ENCODE data around the gene IKZF3.
"Not testable (repeated sequence)": the region's sequence is repeated elsewhere in the genome, so short reads cannot be mapped to it uniquely, and the experiment has no call there.

Gene IKZF3

DNA sequence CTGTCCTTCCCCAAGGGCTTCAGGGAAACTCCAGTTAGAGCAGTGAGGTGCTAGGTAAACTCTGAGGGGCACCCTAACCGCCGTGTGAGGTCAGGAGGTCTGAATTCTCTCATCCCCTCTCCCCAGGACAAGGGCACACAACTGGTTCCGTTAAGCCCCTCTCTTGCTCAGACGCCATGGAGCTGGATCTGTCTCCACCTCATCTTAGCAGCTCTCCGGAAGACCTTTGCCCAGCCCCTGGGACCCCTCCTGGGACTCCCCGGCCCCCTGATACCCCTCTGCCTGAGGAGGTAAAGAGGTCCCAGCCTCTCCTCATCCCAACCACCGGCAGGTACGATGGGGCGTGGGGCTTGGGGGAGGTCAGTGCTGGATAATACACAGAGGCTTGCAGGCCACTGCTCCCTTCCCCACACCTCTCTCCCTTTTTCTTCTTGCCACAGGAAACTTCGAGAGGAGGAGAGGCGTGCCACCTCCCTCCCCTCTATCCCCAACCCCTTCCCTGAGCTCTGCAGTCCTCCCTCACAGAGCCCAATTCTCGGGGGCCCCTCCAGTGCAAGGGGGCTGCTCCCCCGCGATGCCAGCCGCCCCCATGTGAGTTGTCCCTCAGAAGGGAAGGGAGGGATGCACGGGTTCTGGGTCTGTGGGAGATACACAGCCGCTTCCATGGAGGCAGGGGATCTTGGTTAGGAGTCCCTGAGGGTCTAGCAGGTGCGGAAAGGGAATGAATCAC, 121.8 kb downstream of the IKZF3 start:
- DNase-seq, result no peak

DNA sequence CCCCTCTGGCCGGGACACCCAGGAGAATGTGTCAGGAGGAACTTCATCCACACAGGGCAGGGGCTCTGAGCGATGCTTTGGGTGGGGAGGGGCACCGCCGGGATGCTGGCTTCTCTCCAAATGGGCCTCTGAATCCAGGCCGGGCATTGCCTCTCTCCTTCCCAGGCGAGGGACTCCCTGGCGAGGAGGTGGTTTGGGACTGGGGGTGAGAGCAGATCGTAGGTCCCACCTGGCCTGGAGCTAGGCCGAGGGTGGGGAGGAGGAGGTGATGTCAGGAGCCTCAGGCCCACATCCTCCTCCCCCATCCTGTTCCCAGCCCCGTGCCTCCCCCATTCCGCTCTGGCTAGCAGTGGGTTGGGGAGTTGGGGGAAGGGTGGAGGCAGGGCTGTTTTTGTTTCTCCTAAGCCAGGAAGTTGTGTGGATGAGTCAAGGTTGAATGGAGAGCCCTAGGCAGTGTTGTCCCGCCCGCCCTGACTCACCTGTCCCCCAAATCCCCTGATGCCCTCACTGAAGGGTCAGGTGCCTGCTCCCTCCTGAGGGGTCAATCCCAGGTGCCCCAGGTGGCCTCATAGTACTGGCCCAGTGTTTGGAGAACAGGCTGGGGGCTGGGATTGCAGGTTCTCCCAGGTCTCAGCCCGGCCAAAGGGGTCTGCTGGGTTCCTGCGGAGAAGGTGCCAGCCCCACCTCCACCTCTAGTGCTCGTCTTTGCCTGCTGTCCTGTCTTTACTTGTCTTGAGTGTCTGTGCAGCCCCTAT, 123.6 kb downstream of the IKZF3 start:
- no peak for DNase-seq

DNA sequence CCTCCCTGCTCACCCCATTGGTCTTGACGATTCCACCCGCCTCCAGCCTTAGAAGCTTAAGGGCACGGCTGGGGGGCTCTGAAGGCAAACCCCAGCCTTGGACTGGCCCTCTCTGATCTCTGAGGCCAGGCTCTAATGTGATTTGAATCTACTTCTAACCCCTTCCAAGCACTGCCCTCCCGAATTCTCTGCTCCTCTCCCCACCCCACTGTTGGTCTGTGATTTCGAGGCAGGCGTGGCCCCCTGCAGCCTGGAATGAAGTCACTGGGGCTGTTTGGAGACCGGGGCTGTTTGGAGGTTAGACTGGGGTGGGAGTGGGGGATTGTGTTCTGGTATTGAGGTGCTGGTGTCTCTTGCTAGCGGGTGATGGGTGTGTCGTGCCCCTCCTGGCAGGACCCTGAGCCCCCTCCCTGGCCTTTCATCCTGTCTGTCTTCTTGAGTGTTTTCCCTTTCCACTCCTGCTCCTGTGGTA, 124.2 kb downstream of the IKZF3 start:
- DNase-seq, result no peak

DNA sequence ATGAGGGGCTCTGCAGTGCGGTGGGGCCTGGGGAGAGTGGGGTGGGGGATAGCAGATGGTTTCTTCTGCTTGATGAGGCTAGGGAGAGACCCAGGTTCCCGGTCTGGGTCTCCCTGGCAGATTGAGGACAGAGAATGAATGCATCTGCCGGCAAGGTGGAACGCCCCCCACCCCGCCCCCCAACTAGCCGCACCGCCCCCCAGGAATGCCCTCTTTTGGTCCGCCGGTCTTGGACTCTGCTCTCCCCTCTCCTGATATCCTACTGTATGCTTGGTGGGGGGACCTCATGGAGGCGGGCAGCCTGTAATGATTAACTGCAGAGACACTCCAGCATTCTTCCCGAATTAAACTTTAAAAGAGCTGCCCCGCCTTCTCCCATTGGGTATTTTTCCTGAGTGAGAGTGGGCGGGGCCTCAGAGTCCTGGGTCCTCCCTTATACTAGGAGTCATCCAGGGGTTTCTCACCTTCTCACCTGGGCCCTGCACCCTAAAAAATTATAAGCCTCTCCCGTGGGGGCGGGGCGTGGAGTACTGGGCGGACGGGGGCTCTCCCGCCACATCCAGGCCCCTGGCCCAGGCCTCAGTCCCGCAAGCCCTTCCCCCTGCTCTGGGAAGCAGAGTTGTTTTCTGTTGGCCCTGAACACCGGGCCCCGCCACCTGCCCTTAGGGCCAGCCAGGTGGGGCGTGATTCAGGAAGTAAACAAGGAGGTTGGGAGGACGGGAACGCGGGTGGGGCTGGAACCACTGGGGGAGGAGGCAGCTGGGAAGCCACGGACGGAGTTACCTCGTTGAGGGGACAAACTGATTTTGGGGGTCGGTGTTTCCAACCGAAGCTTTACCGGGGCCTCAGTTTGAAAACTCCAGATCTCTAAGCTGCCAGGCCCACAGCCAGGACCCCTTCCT, 124.9 kb downstream of the IKZF3 start:
- no peak for DNase-seq

DNA sequence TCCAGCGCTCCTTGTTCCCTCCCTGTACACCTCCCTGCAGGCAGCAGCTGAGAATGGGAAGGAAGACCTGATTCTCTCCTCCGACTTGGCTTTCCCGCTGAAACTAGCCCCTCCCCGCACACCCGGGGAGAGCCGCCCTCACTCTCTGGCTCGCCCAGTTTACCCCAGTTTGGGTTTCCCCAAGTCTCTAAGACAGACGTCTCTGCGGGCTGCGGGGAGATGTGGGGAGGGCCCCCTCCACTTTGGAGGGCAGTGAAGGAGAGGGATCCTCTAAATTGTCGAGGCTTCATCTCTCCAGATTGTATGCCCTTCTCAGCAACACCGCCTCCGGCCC, 125.6 kb downstream of the IKZF3 start:
- no peak for DNase-seq

DNA sequence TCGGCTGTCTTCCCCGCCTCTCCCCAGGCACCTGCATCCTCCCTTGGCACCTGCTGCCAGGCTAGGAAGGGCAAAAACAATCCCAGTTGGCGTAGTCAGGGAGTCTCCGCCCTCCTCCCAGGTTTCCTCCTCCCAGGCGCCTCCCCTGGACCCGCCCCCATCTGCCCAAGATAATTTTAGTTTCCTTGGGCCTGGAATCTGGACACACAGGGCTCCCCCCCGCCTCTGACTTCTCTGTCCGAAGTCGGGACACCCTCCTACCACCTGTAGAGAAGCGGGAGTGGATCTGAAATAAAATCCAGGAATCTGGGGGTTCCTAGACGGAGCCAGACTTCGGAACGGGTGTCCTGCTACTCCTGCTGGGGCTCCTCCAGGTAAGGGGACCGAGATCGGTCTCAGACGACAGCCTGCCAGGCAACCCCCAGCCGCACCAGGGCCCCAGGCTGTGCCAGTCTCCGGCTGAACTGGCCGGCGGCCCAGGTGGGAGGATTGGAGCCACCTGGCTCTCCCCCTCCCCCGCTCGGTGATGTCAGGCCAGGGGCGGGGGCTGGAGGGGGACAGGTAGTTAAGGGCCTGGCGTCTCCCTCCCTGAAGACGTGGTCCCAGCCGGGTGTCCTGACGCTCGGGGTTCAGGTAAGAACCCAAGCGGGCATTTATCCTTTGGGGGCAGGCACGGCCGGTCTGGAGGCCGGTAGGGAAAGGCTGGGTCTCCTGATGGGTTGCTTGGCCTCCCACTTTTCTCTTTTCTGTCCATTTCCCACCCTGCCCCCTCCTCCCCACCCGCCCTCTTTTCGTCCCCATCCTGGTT, 126.1 kb downstream of the IKZF3 start, which contains the start of gene GRB7:
Gene GRB7, plus strand, starts transcription at position 179 of the 808 bp plus-strand sequence. CDS start 4,364 bp downstream, outside the sequence.
- no peak for DNase-seq

DNA sequence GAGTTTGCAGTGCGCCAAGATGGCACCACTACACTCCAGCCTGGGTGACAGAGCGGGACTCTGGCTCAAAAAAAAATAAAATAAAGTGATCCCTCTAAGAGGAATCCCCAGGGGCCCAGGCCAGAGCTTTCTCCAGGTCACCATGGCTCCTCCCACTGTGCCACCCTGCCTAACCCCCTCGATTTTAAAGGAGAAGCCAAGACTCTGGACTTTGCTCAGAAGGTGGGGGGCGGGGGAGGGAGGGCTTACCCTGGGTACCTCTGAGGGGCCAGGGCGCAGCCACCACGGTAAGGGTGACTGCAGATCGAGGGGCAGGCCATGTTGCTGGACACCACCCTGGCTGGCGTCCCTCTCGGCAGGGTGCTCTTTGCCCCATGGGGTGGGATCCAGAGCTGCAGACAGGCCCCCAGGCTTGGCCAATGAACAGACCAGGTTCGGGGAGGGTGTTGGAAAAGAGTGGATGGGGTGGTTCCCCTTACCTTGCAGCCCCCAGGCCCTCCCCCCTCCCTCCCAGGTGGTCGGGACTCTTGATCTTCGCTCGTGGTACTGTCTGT, 126.8 kb downstream of the IKZF3 start:
- no peak for DNase-seq

DNA sequence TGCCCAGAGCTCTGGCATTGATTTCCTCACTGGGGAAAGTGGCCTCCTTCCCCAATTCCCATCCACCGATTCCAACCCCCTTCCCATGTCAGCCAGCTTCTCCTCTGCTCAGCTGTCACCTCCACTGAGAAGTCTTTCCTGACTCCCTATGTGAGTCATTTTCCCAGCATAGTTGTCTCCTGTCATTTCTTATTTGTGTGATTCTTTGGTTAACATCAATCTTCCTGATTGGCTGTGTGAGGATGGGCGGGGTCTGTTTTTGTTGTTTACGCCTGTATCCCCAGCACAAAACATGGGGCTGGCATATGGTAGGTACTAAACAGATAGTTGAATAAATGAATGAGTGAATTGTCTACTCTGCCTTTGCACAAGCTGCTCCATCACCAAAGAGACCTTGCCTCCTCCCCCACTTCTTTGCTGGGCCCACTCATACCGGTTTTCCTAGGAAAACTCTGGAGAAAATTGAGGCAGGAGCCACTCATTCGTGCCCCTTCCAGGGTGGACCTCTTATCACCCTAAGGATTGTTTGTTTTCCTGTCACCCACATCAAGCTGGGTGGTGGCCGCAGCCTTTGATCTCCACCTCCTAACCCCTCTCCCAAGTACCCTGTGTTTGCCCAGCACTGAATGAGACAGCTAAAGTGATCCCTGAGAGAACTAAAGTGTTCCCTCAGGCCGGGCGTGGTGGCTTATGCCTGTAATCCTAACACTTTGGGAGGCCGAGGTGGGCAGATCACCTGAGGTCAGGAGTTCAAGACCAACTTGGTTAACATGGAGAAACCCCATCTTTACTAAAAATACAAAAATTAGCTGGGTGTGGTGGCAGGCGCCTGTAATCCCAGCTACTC, 127.6 kb downstream of the IKZF3 start:
- DNase-seq, result no peak

DNA sequence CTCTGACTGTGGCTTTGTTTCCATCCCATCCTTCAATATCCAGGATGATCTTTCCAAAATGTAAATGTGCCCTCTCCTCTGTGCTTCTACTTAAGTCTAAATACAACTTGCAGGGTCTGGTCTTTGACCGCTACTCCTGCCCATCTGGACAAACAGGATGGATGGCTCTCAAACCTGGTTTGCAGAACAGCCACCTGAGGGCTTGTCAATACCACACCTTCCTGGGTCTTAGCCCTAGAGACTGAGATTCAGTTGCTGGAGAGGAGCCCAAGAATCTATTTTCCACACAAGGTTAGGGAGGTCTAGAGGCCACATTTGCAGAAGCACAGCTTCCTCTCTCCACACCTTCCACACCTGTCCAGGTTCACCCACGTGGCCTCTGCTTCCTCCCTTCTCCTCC, 128.2 kb downstream of the IKZF3 start:
- DNase-seq, result no peak

DNA sequence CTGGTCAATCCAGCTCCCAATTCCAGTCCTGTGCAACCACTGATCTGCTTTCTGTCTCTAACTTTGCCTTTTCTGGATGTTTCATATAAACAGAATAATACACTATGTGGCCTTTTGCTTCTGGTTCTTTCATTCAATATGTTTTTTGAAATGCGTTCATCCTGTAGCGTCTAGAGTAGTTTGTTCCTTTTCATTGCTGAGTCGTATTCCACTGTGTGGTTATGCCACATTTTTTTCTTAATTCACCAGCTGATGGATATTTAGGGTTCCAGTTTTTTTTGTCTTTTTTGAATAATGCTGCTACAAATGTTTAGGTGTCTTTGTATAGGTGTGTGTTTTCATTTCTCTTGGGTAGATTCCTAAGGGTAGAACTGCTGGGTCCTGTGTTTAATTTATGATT, 131.5 kb downstream of the IKZF3 start:
- DNase-seq, result no peak

DNA sequence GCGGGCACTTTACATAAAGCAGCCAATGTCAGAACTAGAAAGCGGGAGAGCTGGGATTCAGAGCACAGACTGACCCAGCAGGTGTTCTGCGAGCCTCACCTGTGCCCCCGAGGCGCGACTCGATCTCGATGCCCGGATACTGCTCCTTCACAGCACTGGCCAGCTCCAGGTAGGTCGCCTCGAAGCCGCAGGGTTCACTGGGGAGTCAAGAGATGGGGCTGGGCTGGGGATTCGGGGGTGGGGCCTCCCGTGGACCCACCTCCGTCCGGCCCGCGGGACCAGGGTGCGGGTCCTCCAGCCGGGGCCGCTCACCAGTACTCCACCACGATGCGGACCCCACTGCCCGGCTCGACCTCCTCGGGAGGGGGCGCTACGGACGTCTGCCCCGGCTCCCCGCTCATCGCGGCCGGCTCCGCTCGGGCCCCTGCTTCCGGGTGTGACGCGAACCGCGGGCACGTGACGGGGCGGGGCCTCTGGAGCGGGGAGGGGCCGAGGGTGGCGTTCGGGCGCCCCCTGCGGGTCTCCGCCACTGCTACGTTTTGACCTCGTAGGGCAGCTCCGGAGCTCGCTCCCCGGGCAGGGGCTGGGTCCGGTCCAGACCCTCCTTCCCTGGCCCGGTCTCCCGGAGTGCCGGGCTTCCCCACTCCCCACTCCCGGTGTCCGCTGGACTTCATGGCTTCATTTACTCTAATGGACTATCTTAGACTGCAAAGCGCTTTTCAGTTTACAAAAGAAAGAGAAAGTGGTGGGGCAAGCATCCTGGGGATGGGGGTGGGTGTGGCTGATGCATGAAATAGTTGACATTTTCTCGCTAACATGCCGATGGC, 133.8 kb downstream of the IKZF3 start, which contains the start of gene MIEN1:
Gene MIEN1, minus strand, starts transcription at position 438 of the 827 bp plus-strand sequence. Its CDS starts 37 bp downstream, at position 401.
- DNase-seq, result peak; percentile 37 to 94 (median 82)

DNA sequence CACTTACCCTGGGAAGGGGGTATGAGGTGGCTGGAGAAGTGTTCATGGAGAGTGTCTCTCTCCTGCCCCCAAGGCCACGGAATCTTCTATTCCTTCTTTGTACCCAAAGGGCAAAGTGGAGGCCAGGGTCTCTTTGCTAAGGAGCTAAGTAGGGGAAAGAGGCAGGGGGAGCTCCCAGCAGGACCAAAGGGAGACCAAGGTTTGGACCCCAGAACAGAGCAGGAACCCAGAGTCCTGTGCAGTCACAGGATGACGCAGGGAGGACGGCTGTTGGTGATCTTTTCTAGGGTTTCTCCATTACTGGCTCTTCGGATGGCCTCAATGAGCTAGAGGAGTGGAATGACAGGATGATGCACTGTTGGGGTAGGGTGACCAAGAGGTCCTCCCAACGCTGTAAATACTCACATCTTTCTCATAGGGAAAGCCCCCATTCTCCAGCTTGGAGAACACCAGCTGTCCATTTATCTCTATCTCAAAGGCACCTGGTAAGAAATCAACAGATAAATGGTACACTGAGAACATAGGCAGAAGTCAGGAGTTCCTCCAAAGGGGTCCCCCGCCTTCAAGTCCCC, 134.7 kb downstream of the IKZF3 start:
- no peak for DNase-seq

DNA sequence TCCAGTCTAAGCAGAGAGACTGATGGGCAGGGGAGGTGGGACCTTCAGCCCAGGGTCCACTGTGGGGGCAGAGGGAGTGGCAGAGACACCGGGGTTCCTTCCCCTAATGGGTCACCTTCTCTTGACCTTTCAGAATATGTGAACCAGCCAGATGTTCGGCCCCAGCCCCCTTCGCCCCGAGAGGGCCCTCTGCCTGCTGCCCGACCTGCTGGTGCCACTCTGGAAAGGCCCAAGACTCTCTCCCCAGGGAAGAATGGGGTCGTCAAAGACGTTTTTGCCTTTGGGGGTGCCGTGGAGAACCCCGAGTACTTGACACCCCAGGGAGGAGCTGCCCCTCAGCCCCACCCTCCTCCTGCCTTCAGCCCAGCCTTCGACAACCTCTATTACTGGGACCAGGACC, 136.6 kb downstream of the IKZF3 start:
- DNase-seq, result no peak

DNA sequence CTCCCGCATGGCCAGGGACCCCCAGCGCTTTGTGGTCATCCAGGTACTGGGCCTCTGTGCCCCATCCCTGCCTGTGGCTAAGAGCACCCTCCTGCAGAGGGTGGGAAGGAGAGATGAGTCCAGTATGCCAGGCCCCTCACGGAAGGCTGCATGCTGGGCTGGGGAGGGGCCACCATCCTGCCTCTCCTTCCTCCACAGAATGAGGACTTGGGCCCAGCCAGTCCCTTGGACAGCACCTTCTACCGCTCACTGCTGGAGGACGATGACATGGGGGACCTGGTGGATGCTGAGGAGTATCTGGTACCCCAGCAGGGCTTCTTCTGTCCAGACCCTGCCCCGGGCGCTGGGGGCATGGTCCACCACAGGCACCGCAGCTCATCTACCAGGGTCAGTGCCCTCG, 137.5 kb downstream of the IKZF3 start:
- no peak for DNase-seq

DNA sequence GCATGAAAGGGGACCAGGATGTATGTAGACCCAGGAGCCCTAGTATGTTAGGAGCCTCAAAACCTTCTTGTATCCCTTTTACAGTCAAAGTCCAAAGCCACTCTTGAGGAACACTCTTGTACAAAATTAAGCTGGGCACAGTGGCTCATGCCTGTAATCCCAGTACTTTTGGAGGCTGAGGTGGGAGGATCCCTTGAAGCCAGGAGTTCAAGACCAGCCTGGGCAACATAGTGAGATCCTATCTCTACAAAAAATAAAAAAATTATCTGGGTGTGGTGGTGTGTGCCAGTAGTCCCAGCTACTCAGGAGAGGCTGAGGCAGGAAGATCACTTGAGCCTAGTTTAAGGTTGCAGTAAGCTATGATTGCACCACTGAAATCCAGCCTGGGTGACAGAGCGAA, 138.2 kb downstream of the IKZF3 start:
- not testable (repeated sequence) for DNase-seq

DNA sequence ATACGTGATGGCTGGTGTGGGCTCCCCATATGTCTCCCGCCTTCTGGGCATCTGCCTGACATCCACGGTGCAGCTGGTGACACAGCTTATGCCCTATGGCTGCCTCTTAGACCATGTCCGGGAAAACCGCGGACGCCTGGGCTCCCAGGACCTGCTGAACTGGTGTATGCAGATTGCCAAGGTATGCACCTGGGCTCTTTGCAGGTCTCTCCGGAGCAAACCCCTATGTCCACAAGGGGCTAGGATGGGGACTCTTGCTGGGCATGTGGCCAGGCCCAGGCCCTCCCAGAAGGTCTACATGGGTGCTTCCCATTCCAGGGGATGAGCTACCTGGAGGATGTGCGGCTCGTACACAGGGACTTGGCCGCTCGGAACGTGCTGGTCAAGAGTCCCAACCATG, 139.4 kb downstream of the IKZF3 start:
- DNase-seq, result no peak

DNA sequence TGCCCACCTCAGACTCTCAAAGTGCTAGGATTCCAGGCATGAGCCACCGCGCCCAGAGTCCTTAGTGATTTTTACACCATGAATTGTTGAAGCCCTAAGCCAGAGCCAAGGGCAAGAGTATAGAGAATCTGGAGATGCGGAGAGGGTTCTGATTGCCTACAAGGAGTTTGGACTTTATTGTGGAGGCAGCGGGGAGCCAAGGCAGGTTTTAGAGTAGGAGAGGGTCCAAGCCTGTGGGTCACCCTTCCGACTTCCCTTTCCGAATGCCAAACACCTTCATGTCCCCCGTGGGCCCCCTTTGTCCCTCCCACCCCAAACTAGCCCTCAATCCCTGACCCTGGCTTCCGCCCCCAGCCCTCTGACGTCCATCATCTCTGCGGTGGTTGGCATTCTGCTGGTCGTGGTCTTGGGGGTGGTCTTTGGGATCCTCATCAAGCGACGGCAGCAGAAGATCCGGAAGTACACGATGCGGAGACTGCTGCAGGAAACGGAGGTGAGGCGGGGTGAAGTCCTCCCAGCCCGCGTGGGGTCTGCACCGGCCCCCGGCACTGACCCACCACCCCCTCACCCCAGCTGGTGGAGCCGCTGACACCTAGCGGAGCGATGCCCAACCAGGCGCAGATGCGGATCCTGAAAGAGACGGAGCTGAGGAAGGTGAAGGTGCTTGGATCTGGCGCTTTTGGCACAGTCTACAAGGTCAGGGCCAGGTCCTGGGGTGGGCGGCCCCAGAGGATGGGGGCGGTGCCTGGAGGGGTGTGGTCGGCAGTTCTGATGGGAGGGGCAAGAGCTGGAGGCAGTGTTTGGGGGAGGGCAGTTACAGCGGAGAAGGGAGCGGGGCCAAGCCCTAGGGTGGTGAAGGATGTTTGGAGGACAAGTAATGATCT, 140.9 kb downstream of the IKZF3 start:
- no peak for DNase-seq

Measured in anterior cingulate cortex (tissue), 58 donors.